HG02943 (cell line): ENCODE data around the gene IL1R1.
"Not testable (repeated sequence)": the region's sequence is repeated elsewhere in the genome, so short reads cannot be mapped to it uniquely, and the experiment has no call there.

Experiments used
- ATAC-seq: cut with Tn5 transposase; IDR thresholded peaks from one replicate; pipeline ENCODE4 v1.9.1; 2021; ENCODE audit warnings: mild to moderate bottlenecking, low read depth, moderate library complexity; ENCODE audit not compliant: unreplicated experiment

IL1R1 gene, protein sequence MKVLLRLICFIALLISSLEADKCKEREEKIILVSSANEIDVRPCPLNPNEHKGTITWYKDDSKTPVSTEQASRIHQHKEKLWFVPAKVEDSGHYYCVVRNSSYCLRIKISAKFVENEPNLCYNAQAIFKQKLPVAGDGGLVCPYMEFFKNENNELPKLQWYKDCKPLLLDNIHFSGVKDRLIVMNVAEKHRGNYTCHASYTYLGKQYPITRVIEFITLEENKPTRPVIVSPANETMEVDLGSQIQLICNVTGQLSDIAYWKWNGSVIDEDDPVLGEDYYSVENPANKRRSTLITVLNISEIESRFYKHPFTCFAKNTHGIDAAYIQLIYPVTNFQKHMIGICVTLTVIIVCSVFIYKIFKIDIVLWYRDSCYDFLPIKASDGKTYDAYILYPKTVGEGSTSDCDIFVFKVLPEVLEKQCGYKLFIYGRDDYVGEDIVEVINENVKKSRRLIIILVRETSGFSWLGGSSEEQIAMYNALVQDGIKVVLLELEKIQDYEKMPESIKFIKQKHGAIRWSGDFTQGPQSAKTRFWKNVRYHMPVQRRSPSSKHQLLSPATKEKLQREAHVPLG

DNA sequence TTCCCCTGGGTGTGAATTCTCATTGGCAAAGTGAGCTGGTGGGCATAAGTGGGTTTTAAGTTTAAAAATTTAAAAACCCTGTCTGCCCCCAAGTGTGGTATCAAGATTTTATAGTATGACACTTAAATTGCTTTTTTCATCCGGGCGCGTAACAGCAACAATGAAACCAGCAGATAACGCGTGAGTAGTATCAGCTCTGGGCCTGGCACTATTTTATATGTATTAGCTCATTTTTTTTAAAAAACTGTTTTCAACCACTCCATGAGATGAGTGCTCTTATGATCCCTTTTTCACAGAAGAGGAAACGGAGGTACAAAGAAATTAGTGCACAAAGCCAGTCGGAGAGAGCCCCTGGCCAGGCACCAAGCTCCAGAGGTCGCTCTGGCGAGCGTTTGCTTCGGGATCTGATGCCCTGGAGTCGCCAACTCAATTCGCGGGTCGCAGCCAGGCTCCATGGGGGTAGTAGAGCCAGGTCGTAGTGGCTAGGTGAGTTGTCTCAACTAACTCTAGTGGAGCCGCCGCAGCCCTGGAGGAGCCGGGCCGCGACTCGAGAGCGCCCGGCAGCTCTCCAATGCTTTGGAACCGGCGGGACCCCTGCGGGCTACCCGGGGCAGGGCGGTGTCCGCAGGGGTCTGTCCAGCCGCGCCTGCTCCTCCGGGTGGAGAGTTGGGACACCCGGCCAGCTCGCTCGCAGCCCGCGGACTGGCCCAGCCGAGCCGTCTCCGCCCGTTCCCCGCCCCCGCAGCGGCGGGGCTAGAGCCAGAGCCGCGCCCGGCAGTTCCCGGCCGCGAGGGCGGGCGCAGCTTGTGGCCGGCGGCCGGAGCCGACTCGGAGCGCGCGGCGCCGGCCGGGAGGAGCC is at the start of gene IL1R1:
TSS of gene IL1R1 (plus strand) at position 777 of the 859 bp plus-strand sequence. CDS start 14,979 bp downstream, outside the sequence.
- ATAC-seq = no peak

DNA sequence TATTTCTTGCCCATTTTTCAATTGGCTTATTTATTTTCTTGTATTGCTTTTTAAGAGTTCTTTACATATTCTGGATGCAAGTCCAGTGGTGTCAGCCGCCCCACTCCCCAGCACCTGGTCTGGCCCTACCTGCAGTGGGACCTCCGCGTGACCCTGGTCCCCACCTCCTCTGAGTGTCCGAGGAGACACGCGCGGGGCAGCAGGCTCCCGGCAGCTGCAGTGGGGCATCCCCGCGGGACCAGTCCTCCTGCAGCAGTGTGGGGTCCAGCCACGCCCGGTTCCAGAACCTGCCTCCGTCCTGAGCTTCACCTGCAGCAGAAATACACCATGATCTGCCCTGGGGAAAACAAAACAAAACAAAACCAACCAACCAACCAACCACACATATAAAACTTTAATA is 48.9 kb upstream of the IL1R1 start:
- no peak for ATAC-seq

DNA sequence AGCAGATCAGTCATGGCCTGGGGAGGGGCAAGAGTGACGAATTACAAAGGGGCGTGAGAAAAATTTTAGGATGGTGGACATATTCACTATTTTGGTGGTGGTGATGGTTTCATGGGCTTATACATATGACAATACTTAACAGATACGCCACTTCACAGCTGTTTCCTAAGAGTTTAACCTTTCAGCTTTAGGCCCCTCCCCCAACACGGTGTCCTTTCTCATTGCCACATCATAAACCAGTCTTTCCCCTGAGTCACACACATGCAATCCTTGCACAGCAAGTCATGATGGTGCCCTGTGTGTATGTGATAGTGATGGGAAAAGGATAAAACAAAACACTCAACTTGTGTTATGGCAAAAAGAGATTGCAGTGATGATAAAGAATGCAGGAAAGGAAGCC is 47.6 kb upstream of the IL1R1 start:
- ATAC-seq = no peak

DNA sequence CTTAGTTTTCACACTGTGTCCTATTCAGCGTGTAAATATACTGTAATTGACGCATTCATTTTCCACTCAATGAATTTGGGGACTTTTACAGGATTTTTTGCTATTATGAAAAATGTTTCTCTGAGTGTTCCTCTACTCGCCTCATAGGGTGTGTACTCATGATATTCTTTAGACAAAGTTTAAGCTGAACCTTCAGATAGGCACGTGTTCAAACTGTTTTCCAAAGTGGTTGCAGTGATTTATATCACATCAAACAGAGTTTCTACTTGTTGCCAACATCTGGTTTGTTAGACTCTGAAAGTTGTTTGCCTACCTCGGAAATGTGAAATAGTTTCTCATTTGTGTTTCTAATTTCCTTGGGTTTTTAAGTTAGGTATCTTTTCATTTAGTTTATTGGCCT is 46.4 kb upstream of the IL1R1 start:
- ATAC-seq = no peak

DNA sequence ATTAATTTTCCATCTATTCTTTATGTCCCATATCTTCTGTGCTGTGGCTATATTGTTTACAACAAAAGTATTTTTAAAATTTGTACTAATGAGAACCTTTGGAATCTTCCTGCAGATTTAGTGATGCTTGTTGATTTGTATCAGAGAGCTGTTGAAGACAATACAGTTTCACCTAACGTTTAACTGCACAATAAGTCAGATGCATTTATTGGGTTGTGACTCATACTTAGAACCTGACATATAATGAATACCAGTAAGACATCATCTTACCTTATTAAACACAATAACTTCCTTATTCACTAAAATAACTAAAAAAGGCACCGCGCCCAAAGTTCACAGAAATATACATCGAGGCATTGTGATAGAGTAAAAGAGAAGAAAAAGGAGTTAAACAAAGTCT is 43.8 kb upstream of the IL1R1 start:
- ATAC-seq = no peak

DNA sequence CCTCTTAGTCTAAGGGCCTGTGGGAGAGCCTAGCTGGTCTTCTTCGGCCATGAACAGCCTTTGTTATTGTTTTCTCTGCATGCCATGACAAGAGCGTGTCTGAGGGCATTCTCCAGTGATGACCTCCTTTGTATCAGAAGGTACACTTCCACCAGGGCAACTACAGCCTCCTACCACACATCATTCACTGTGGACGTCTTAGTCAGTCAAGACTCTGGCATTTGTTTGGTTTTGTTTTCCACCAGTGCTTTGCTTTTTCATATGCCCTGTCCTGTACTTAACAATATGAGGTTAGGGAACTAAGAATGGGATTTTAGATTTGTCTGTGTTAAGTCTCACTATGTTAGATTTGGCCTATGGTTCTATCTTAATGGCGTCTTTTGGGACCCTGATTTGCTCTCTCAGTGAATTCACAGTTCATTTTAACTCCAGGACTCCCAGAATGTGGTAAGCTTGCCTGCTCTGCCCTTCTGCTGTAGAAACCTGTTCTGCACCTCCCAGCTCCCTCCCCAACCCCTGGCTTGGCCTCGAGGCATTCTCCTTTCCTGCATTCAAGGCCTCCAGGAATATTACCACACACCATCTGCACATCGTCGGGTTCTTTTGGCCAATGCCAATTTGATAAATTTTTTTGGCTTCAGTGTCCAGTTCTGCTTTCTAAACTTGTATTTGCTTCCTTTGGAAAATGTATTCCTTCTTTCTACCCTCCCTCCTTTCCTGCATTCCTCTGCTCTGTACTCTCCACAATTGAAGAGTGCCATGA is 42.8 kb upstream of the IL1R1 start:
- ATAC-seq = no peak

DNA sequence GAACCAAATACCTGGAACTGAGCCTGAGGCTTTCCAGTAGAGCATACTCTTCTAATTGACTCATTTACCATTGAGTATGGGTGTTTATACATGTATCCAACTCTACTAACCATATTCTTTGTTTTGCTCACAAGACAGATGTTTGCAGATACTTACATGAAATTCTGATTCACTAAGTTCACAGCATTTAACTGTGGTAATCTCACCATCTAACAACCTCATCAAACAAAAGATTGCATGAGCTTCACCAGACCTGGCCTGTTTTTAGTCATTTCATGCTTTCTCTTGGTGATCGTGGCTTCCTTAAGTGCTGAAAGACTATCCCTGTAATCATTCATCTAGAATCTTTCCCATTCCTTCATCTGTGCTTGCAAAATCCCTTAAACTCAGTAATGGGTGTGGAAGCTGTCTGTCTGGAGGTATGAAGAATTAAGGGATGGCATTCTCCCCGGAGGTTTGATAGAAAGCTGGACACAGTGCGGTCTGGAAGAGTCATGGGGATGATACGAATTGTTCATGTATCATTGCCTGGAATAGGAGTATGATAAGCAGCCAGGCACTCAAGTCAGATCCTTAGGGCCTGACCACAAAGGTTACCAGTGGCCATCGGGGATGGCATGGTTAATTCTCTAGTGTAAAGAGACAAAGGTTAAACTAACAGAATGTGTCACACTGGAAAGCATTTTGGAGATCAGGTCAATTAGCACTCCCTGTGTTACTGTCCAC is 42.0 kb upstream of the IL1R1 start:
- no peak for ATAC-seq

DNA sequence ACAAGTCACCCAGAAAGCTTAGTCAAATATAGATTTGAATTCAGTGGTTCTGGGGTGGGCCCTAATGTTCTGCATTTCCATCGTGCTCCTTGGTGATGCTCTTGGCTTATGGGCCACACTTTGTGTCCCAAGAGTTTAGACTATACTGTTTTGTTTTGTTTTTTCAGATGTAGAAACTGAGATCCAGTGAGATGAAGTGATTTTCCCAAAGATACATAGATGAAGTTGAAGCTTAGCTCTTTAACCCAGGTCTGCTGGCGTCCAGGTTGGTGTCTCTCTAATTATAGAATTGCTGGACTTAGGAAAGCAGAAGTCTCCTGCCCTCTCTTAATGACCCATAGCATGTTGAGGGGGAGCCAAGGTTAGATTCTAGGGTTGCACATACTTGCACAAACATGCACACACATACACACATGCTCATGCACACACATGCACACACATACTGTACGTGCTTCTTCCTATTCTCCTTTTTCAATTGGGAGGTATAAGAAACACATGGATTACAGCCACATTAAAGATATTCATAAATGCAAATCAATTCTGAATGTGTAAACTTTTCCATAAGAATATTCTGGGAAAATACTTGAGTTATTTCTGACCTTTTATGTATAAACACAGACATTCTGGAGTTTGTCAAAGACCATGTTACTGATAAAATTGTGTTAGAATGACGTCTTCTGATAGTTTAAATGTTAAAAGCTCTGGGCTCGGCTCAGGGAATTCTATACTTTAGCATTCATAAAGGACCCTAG is 41.3 kb upstream of the IL1R1 start:
- no peak for ATAC-seq

DNA sequence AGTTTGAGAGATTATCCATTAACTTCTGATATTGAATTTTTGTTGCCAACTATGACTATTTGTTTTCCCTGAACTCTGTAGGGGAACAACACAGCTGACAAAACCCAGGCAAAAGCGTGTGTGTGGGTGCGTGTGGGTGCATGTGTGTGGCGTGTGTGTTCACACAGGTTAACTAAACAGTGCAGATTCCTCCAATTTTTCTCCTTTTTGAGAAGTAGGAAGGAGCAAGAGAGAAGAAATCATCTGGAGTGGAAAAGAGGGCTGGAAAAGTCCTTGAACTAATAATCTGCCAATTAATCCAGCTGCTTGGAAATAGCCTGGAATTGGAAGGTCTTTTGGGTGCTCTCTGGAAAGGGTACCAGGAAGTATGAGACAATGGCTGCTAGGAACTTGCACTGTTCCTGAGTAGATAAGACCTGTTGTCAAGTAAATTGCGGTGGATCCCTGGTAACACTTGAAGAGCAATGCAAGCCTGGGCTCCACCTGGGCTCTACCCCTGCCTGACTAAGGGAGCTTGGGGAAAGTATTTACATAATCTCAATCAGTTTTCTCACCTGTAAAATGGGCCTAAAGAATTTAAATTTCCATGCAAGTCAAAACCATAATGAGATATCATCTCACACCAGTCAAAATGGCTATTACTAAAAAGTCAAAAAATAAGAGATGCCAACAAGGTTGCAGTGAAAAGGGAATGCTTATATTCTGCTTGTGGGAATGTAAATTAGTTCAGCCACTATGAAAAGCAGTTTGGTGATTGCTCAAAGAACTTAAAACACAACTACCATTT is 40.5 kb upstream of the IL1R1 start:
- ATAC-seq = no peak

DNA sequence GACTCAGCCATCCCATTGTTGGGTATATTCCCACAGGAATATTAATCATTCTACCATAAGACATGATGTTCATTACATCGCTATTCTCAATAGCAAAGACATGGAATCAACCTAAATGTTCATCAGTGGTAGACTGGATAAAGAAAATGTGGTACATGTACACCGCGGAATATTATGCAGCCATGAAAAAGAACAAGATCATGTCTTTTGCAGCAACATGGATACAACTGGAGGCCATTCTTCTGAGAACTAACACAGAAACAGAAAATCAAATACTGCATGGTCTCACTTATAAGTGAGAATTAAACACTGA is 40.0 kb upstream of the IL1R1 start:
- ATAC-seq = not testable (repeated sequence)

DNA sequence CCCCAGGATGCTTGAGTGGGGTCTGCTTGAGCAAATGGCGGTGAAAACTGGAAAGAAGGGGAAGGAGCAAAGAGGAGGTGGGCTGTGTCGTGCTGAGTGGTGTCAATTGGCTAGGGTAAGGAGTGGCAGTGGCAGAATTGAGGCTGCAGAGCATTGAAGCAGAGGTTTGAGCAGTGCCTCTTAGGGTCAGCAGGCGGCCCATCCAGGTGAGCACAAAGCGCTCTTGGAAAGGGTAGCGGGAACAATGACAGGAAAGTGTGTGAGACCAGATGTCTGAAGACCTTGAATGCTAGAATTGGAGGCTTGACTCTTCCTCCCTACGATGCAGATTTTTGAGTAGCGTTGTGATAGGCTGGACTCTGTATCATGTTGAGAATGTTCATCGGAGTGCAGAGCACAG is 39.3 kb upstream of the IL1R1 start:
- no peak for ATAC-seq

DNA sequence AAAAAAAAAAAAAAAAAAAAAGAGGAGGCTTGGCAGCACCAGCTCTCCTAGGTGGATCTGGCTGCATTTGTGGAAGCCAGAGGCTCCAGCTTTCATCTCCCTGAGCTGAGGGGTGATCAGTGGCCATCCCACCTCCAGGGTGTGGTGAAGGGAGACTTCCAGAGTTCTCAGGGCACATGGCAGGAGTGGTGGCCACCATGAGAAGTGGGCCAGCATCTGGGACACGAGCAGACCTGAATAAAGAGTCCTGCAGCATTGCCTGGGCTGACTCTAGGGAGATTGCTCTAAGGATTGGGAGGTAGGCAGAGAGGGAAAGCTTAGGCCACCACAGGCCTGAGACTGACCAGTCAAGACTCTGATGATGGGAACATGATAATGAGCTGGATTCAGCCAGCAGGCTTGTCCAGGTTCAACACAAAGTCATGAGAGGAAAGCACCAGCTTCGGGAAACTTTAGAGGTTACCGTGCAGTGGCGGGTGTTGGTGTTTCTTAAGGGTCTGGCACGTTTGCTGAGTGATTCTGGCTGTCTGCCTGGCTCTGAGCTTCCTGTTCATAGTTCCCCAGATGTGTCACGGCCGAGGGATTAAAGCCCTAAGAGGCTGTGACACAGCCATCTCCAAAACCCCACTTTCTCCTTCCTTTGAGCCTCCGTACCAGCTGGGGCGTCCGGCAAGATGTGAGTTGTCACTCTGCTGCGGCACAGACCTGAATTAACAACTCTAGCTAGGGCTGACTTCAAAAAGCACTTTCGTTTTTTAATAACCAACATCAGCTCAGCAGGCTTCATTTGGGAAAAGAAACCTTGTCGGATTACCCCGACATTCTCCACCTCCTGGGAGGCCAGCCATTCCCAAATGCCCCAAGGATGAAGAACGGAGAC is 38.3 kb upstream of the IL1R1 start:
- ATAC-seq = peak; percentile 72

DNA sequence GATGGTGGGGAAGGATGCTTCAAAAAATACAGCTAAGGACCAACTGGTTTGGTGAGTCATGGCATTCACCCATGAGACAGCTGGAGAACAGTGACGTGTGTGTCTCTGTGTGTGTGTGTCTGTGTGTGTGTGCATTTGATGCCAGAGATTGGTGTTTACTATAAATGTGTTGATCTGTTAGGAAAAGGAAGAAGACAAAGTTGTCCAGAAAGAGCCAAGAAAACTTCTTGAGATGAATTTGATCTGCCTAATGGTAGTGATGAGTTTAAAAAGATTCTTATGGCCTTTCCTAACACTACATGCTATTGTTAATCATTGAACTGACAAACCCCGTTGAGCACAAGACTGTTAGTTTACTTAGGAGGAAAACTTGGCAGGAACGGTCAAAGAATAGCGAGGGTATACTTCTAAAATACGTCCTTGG is 36.4 kb upstream of the IL1R1 start:
- ATAC-seq = no peak

DNA sequence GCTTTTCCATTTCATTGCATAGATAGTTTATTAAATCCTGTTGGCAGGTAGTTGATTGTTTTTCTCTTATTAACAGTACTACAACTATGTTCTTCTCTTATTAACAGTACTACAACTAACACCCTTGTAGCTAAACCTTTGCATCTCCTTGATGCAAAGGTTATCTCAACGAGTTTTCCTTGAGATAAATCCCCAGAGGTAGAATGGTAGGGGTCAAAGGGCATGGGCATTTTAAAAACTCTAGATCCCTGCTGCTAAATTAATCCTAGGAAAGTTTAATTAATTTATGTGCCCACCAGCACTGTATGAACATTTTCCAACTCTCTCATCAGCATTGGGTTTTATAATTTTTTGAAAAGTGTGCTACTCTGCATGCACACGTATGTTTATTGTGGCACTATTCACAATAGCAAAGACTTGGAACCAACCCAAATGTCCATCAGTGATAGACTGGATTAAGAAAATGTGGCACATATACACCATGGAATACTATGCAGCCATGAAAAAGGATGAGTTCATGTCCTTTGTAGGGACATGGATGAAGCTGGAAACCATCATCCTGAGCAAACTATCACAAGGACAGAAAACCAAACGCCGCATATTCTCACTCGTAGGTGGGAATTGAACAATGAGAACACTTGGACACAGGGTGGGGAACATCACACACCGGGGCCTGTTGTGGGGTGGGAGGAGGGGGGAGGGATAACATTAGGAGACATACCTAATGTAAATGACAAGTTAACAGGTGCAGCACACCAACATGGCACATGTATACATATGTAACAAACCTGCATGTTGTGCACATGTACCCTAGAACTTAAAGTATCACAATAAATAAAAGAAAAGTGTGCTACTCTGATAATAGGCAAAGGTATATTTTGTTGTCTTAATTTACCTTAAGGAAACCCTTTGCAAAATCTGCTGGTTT is 35.5 kb upstream of the IL1R1 start:
- ATAC-seq = not testable (repeated sequence)

DNA sequence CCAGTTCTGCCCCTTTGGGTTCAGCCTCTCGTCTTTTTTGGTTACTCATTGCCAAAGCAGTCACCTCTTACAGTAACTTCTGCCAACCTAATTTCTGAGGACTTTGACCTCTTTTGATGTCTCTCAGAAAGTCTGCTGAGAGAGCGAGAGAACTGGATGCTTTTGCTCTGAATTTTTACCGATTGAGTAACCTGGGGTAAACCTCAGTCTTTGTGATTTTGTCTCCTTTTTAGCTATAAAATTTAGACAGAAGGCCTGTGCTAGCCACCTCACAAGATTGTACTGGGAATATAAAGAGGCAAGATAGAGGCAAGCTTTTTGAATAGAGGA is 34.8 kb upstream of the IL1R1 start:
- ATAC-seq = peak; percentile 58

DNA sequence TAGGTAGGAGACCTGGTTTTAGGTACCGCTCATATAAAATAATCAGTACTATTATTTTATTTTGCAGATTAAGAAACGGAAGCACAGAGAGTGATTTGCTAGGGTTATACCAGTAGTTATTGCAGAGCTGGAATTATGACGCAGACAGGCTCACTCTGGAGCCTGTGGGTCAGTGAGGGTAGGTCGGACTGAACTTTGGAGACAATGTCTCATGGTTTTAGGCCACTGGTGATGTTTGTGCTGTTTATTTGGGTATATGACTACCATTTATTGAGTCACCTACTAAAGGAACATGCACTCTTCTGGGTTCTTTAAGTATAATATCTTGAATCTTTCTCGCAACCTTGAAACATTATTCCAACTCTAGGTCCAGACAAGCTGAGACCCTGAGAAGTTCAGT is 33.5 kb upstream of the IL1R1 start:
- no peak for ATAC-seq

DNA sequence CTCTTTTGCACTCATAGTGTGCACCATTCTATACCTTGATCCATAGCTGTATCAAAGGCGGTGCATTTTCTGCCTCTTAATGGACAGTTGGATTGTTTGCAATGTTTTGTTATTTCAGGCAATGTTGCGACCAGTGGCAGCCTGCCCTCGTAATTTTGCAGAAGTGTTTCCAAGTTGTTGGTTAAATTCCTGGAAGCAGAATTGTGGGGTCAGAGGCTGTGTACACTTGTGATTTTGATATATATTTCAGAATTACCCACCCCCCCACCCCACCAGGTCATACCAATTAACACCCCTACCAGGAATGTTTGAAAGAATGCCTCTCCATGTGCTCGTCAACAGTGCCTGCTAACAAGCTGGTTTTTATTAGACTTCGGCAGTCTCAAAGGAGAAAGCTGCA is 32.4 kb upstream of the IL1R1 start:
- ATAC-seq = no peak
